Activated T-cell treated with anti-CD3 and anti-CD28 coated beads, Interleukin-2, amount 50 U/mL, for 24 hours (primary cell): ENCODE results near the gene AQP10.
"Not testable (repeated sequence)": the region's sequence is repeated elsewhere in the genome, so short reads cannot be mapped to it uniquely, and the experiment has no call there.

Source experiments
- DNase-seq: peaks from one replicate; pipeline ENCODE4 v3.0.0-alpha.2; 2020
- H3K27ac Mint-ChIP-seq: 2 replicates; pipeline ENCODE4 v1.8.0; 2020; ENCODE audit warnings: mild to moderate bottlenecking, mixed read lengths
- H3K27me3 Mint-ChIP-seq: 2 replicates; pipeline ENCODE4 v1.8.0; 2020; ENCODE audit warnings: mixed read lengths
- H3K36me3 Mint-ChIP-seq: 2 replicates; pipeline ENCODE4 v1.8.0; 2020; ENCODE audit warnings: low read depth, mixed read lengths
- H3K4me1 Mint-ChIP-seq: 2 replicates; pipeline ENCODE4 v1.8.0; 2020; ENCODE audit warnings: low read depth, mixed read lengths
- H3K4me3 Mint-ChIP-seq: 2 replicates; pipeline ENCODE4 v1.8.0; 2020; ENCODE audit warnings: mild to moderate bottlenecking, moderate library complexity, mixed read lengths
- H3K9me3 Mint-ChIP-seq: 2 replicates; pipeline ENCODE4 v1.8.0; 2020; ENCODE audit warnings: mixed read lengths

The AQP10 gene

GRCh38 chr1:154328318-154329151, 7.6 kb downstream of the AQP10 start:
- H3K9me3 Mint-ChIP-seq = no peaks in the 10 kb centered on the region
- DNase-seq = peak; percentile 88
- H3K27me3 Mint-ChIP-seq = no peaks in the 10 kb centered on the region
- H3K36me3 Mint-ChIP-seq = peaks cover 54% of the 10 kb centered on the region
- peak overlapping the region; percentile 93 for H3K27ac Mint-ChIP-seq
- peak overlapping the region; percentile 78 for H3K4me3 Mint-ChIP-seq
- H3K4me1 Mint-ChIP-seq = peaks cover 67% of the 10 kb centered on the region

GRCh38 chr1:154329152-154329521, 8.2 kb downstream of the AQP10 start:
- Mint-ChIP-seq H3K9me3 (no peaks in the 10 kb centered on the region), H3K4me3 (peak overlapping the region; percentile 73), H3K27me3 (no peaks in the 10 kb centered on the region), H3K27ac (peak overlapping the region; percentile 93), H3K36me3 (peaks cover 60% of the 10 kb centered on the region), H3K4me1 (peaks cover 68% of the 10 kb centered on the region)
- no peak for DNase-seq

GRCh38 chr1:154329551-154330131, 8.7 kb downstream of the AQP10 start:
- DNase-seq = no peak
- H3K36me3 Mint-ChIP-seq = peaks cover 65% of the 10 kb centered on the region
- no peaks in the 10 kb centered on the region for H3K9me3 Mint-ChIP-seq
- H3K27me3 Mint-ChIP-seq = no peaks in the 10 kb centered on the region
- peaks cover 69% of the 10 kb centered on the region for H3K4me1 Mint-ChIP-seq
- H3K4me3 Mint-ChIP-seq = peak overlapping the region; percentile 73
- peak overlapping the region; percentile 93 for H3K27ac Mint-ChIP-seq

GRCh38 chr1:154330669-154331068, 9.8 kb downstream of the AQP10 start:
- H3K27ac Mint-ChIP-seq = peak overlapping the region; percentile 93
- no peaks in the 10 kb centered on the region for H3K27me3 Mint-ChIP-seq
- no peak for DNase-seq
- H3K36me3 Mint-ChIP-seq = peaks cover 70% of the 10 kb centered on the region
- H3K4me3 Mint-ChIP-seq = no peak overlapping the region
- peaks cover 76% of the 10 kb centered on the region for H3K4me1 Mint-ChIP-seq
- H3K9me3 Mint-ChIP-seq = no peaks in the 10 kb centered on the region

GRCh38 chr1:154334079-154335024, 13.5 kb downstream of the AQP10 start:
- no peak overlapping the region for H3K4me3 Mint-ChIP-seq

GRCh38 chr1:154335025-154335714, 14.3 kb downstream of the AQP10 start:
- Mint-ChIP-seq H3K9me3 (no peaks in the 10 kb centered on the region), H3K36me3 (peaks cover 95% of the 10 kb centered on the region), H3K27ac (peak overlapping the region; percentile 95), H3K27me3 (no peaks in the 10 kb centered on the region), H3K4me1 (peaks cover 73% of the 10 kb centered on the region), H3K4me3 (peak overlapping the region; percentile 22)
- DNase-seq = peak; percentile 91

More at GRCh38 chr1:154334079-154335024, 13.5 kb downstream of the AQP10 start:
- no peak for DNase-seq
- Mint-ChIP-seq H3K36me3 (peaks cover 95% of the 10 kb centered on the region), H3K4me1 (peaks cover 74% of the 10 kb centered on the region), H3K27ac (peak overlapping the region; percentile 95), H3K27me3 (no peaks in the 10 kb centered on the region), H3K9me3 (no peaks in the 10 kb centered on the region)

- H3K27me3 Mint-ChIP-seq = no peaks in the 10 kb centered on the region
- H3K4me3 Mint-ChIP-seq = no peak overlapping the region
- peak overlapping the region; percentile 78 for H3K27ac Mint-ChIP-seq
- peaks cover 95% of the 10 kb centered on the region for H3K36me3 Mint-ChIP-seq
- H3K9me3 Mint-ChIP-seq = no peaks in the 10 kb centered on the region
- H3K4me1 Mint-ChIP-seq = peaks cover 74% of the 10 kb centered on the region
- DNase-seq = no peak
These were observed 16.5 kb downstream of the AQP10 start for GRCh38 chr1:154337253-154337894.

GRCh38 chr1:154338875-154339274, 18.0 kb downstream of the AQP10 start:
- Mint-ChIP-seq H3K27ac (peak overlapping the region; percentile 22), H3K4me1 (peaks cover 85% of the 10 kb centered on the region), H3K36me3 (peaks cover 96% of the 10 kb centered on the region), H3K9me3 (no peaks in the 10 kb centered on the region), H3K27me3 (no peaks in the 10 kb centered on the region), H3K4me3 (no peak overlapping the region)
- no peak for DNase-seq

- H3K4me3 Mint-ChIP-seq, H3K27me3 Mint-ChIP-seq, DNase-seq, H3K9me3 Mint-ChIP-seq: not testable (repeated sequence)
- Mint-ChIP-seq H3K4me1 (peaks cover 91% of the 10 kb centered on the region), H3K27ac (peak overlapping the region; percentile 98), H3K36me3 (peaks cover 97% of the 10 kb centered on the region)
These were observed 20.5 kb downstream of the AQP10 start for GRCh38 chr1:154341366-154341765.

GRCh38 chr1:154342132-154342531, 21.2 kb downstream of the AQP10 start:
- peak; percentile 48 for DNase-seq
- Mint-ChIP-seq H3K9me3 (no peaks in the 10 kb centered on the region), H3K27me3 (no peaks in the 10 kb centered on the region), H3K4me3 (peak overlapping the region; percentile 65), H3K27ac (peak overlapping the region; percentile 98), H3K4me1 (peaks cover 94% of the 10 kb centered on the region), H3K36me3 (peaks cover 99% of the 10 kb centered on the region)

- Mint-ChIP-seq H3K36me3 (peaks cover 99% of the 10 kb centered on the region), H3K4me1 (peaks cover 94% of the 10 kb centered on the region), H3K27me3 (no peaks in the 10 kb centered on the region), H3K4me3 (peak overlapping the region; percentile 65), H3K27ac (peak overlapping the region; percentile 98), H3K9me3 (no peaks in the 10 kb centered on the region)
- DNase-seq = peak; percentile 80
These were observed 22.1 kb downstream of the AQP10 start for GRCh38 chr1:154342836-154343472.

- Mint-ChIP-seq H3K27ac (peak overlapping the region; percentile 89), H3K36me3 (peaks cover 99% of the 10 kb centered on the region), H3K27me3 (no peaks in the 10 kb centered on the region), H3K4me3 (peak overlapping the region; percentile 35), H3K9me3 (no peaks in the 10 kb centered on the region), H3K4me1 (peaks cover 84% of the 10 kb centered on the region)
- DNase-seq = peak; percentile 80
These were observed 24.3 kb downstream of the AQP10 start for GRCh38 chr1:154344977-154345837.
